ENCODE data around the gene HSD17B11.

The HSD17B11 gene

DNA sequence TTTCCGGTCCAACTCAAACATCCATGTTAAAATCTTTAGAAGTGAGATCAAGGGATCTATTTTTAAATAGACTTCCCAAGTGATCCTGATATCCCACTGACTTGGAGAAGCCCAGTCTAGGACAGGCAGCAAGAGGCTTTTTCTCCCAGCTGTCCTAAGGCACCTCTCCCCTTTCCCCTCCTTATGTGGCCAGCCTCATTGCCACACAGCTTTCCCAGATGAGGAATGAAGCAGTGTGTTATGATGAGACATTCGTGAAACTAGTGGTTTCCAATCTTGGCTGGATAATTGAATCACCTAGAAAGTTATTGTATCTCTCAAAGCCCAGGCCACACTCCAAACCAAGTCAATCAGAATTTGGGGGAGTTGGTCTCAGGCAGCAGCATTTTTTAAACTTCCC, 51.5 kb downstream of the HSD17B11 start:
- DNase-seq (ENCODE audit: low read depth) = no peak
- TF ChIP-seq, protein P1, sequence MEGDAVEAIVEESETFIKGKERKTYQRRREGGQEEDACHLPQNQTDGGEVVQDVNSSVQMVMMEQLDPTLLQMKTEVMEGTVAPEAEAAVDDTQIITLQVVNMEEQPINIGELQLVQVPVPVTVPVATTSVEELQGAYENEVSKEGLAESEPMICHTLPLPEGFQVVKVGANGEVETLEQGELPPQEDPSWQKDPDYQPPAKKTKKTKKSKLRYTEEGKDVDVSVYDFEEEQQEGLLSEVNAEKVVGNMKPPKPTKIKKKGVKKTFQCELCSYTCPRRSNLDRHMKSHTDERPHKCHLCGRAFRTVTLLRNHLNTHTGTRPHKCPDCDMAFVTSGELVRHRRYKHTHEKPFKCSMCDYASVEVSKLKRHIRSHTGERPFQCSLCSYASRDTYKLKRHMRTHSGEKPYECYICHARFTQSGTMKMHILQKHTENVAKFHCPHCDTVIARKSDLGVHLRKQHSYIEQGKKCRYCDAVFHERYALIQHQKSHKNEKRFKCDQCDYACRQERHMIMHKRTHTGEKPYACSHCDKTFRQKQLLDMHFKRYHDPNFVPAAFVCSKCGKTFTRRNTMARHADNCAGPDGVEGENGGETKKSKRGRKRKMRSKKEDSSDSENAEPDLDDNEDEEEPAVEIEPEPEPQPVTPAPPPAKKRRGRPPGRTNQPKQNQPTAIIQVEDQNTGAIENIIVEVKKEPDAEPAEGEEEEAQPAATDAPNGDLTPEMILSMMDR (IDR thresholded peaks at IDR 0.05; ENCODE audit: control insufficient read depth, insufficient read depth, low read depth, low read length, missing control alignments) = no peak
- no peak overlapping the region for H3K4me3 ChIP-seq (ENCODE audit: control insufficient read depth, low read depth, low read length)

DNA sequence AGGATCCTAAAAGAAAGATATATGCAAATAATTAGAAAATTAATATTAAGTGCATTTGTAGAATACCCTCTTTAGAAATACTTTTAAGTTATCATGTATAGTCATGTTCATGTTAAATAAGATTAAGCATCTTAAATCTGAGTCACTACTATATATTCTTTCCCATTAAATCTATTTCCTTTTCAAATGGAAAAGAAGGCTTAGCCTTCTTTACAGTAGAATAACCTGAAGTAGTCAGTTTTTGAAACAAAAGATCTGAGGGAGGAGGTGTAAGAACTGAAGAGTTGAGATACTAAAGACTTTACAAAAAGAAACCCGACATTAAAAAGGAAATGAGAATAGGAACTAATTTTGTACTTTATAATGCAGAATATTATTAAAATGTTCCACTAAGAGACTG, 53.6 kb downstream of the HSD17B11 start:
- TF ChIP-seq, protein P1 (IDR thresholded peaks at IDR 0.05; ENCODE audit: control insufficient read depth, insufficient read depth, low read depth, low read length, missing control alignments) = no peak
- H3K4me3 ChIP-seq (ENCODE audit: control insufficient read depth, low read depth, low read length) = no peak overlapping the region
- no peak for DNase-seq (ENCODE audit: low read depth)

DNA sequence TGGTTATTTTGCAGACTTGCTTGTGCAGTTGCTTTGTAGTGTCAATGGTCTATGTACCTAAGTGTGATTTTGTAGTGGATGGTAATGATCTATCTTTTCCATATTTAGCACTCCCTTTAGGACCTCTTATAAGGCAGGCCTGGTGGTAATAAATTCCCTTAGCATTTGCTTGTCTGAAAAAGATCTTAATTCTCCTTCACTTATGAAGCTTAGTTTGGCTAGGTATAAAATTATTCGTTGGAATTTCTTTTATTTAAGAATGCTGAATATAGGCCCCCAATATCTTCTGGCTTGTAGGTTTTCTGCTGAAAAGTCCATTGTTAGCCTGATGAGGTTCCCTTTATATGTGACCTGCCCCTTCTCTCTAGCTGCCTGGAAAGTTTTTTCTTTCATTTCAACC, 57.7 kb downstream of the HSD17B11 start:
- H3K4me3 ChIP-seq (ENCODE audit: control insufficient read depth, low read depth, low read length) = no peak overlapping the region
- DNase-seq (ENCODE audit: low read depth) = no peak
- TF ChIP-seq, protein P1 (IDR thresholded peaks at IDR 0.05; ENCODE audit: control insufficient read depth, insufficient read depth, low read depth, low read length, missing control alignments) = no peak

DNA sequence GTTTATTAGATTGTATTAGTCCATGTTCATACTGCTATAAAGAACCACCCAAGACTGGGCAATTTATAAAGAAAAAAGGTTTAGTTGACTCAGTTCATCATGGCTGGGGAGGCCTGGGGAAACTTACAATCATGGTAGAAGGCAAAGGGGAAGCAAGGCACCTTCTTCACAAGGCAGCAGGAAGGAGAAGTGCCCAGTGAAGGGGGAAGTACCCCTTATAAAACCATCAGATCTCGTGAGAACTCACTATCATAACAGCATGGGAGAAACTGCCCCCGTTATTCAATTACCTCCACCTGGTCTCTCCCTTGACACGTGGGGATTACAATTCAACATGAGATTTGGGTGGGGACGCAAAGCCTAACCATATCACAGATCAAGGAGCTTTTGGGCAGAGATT, 60.2 kb downstream of the HSD17B11 start:
- TF ChIP-seq, protein P1 (IDR thresholded peaks at IDR 0.05; ENCODE audit: control insufficient read depth, insufficient read depth, low read depth, low read length, missing control alignments) = no peak
- DNase-seq (ENCODE audit: low read depth) = no peak
- H3K4me3 ChIP-seq (ENCODE audit: control insufficient read depth, low read depth, low read length) = no peak overlapping the region

DNA sequence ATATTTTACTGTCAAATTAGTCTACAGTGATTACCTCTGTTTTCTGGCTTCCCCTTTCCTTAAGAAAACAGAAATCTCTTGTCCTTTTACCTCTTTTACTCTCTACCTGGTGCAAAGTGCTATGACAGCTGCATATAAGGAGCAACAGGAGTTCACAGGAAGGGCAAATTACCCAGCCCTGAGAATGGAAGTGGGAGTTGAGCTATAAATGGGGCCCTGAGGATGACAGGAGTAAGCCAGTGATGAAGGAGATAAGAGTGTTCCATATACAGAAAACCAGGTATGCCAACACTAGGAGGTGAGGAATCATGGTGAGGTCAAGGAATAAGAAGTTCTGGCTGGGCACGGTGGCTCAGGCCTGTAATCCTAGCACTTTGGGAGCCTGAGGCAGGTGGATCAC, 63.9 kb downstream of the HSD17B11 start:
- DNase-seq (ENCODE audit: low read depth) = no peak
- no peak overlapping the region for H3K4me3 ChIP-seq (ENCODE audit: control insufficient read depth, low read depth, low read length)
- TF ChIP-seq, protein P1 (IDR thresholded peaks at IDR 0.05; ENCODE audit: control insufficient read depth, insufficient read depth, low read depth, low read length, missing control alignments) = no peak

DNA sequence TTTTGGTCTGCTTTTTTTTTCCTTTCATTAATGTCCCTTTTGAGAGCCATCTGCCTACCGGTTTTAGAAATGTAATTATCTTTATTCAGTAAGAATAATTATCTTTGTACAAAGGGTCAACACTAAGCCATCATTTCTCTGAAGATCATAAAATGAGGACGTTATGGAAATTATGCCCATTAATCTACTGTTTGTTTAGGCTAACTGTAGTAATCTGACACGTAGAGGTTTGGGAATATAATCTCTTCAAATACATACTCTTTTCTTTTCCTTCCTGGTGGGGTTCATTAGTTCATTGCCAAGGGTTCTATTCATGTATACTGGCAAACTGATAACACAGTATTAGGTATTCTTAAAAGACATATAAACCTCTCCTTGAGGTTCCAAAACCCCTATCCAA, 64.5 kb downstream of the HSD17B11 start:
- TF ChIP-seq, protein P1 (IDR thresholded peaks at IDR 0.05; ENCODE audit: control insufficient read depth, insufficient read depth, low read depth, low read length, missing control alignments) = no peak
- H3K4me3 ChIP-seq (ENCODE audit: control insufficient read depth, low read depth, low read length) = no peak overlapping the region
- no peak for DNase-seq (ENCODE audit: low read depth)

DNA sequence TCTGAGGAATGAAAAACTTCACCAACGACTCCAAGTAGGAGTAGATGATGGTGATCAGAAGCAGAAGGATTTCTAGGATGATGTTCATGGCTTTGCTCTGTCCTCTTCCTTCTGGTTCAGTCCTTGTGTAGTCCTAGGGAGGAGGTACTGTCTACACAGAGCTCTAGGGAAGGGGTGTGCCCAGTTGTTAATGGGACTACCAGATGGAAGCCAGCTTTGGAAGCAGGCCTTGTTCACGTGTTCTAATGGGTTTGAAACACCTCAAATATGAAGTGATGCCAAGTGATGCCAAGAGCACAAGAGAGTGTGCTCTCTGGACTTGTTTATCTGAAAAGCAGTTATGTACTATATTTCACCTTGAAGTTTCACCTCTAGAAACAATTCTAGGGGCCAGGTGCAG, 68.2 kb downstream of the HSD17B11 start, which contains the start of gene HSD17B13:
TSS of gene HSD17B13 (minus strand) at position 129 of the 400 bp plus-strand sequence. CDS start at position 88, 41 bp downstream.
- DNase-seq (ENCODE audit: low read depth) = no peak
- H3K4me3 ChIP-seq (ENCODE audit: control insufficient read depth, low read depth, low read length) = no peak within 1 kb of the TSS
- TF ChIP-seq, protein P1 (IDR thresholded peaks at IDR 0.05; ENCODE audit: control insufficient read depth, insufficient read depth, low read depth, low read length, missing control alignments) = no peak

All from AG09309 (cell line).